SU-DHL-6 (cell line): Measurements from ENCODE around the gene CCDC83.

Experiments used
- EZH2phosphoT487 ChIP-seq: fragments of 200-600 bp; sonication (generic), shearing (Covaris generic); conservative IDR thresholded peaks from 2 replicates; pipeline ENCODE4 v1.6.1; 2018; ENCODE audit warnings: mild to moderate bottlenecking, antibody characterized with exemption, low read length, moderate library complexity, mixed read lengths
- TF ChIP-seq, protein P1 (sequence below): fragments of 200-600 bp; sonication (generic); IDR thresholded peaks from one replicate; pipeline ENCODE4 v1.5.1; 2017; ENCODE audit warnings: antibody characterized with exemption, mild to moderate bottlenecking, low read length, moderate library complexity; ENCODE audit not compliant: insufficient read depth, poor library complexity, severe bottlenecking

DNA sequence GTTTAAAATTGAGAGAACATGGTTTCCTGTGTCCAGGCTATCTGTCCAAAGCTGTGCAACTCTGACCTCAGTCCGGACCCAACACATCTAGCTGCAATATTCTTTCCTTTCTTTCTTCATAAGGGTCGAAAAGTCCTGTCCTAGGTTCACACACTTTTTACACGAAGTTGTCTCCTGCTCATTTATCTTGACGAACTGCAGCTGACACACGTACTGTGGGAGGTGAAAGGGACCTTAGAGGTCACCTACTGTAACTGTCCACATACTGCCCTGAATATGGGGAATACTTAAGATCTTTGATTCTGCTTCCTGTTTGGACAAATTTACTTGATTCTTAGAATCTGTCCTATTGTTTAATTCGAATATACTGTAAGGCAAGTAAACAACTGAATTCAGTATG lies 105.9 kb downstream of the CCDC83 start:
- TF ChIP-seq, protein P1, sequence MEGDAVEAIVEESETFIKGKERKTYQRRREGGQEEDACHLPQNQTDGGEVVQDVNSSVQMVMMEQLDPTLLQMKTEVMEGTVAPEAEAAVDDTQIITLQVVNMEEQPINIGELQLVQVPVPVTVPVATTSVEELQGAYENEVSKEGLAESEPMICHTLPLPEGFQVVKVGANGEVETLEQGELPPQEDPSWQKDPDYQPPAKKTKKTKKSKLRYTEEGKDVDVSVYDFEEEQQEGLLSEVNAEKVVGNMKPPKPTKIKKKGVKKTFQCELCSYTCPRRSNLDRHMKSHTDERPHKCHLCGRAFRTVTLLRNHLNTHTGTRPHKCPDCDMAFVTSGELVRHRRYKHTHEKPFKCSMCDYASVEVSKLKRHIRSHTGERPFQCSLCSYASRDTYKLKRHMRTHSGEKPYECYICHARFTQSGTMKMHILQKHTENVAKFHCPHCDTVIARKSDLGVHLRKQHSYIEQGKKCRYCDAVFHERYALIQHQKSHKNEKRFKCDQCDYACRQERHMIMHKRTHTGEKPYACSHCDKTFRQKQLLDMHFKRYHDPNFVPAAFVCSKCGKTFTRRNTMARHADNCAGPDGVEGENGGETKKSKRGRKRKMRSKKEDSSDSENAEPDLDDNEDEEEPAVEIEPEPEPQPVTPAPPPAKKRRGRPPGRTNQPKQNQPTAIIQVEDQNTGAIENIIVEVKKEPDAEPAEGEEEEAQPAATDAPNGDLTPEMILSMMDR: no peak
- no peak for TF ChIP-seq EZH2phosphoT487
